K562 (cell line): ENCODE results near the gene HES4. TPM values are rescaled to one million over a fixed set of nuclear protein-coding genes. Genes with fewer than 3 reads are reported as not detected.

Source experiments
- BCL6 ChIP-seq: fragments of 250-450 bp; sonication (Bioruptor Pico); IDR thresholded peaks from 2 replicates; pipeline ENCODE4 v1.4.0; 2020
- ETS1 ChIP-seq: conservative IDR thresholded peaks from 2 replicates; pipeline ENCODE4 v1.6.1; 2011; ENCODE audit warnings: low read depth, mild to moderate bottlenecking, low read length; ENCODE audit not compliant: control insufficient read depth
- FUS ChIP-seq: fragments of 200-400 bp; formaldehyde crosslinking; optimal IDR thresholded peaks from 2 replicates; pipeline ENCODE3; 2017; ENCODE audit warnings: low read depth, low read length
- HLTF ChIP-seq: fragments of 450-650 bp; IDR thresholded peaks from 2 replicates; pipeline ENCODE4 v1.6.1; 2016
- HNRNPLL ChIP-seq: fragments of 200-400 bp; formaldehyde crosslinking; IDR thresholded peaks from 2 replicates; pipeline ENCODE4 v1.6.1; 2017; ENCODE audit warnings: low read length, low read depth, mild to moderate bottlenecking; ENCODE audit not compliant: poor library complexity, severe bottlenecking
- ID3 ChIP-seq, 2 experiments: fragments of 250-450 bp in 1 of 2; fragments of 450-650 bp in 1 of 2; sonication (Bioruptor Pico) in 1 of 2; IDR thresholded peaks; 2 replicates each; pipeline versions ENCODE4 v1.6.1 to v1.8.0; 2016 to 2021; ENCODE audit warnings: mild to moderate bottlenecking in 2 of 2, moderate library complexity in 2 of 2, missing compliant biosample characterization in 1 of 2, missing genetic modification characterization in 1 of 2
- MTA3 ChIP-seq: fragments of 450-650 bp; formaldehyde crosslinking; IDR thresholded peaks from 2 replicates; pipeline ENCODE4 v1.6.1; 2017; ENCODE audit warnings: mild to moderate bottlenecking, borderline replicate concordance
- NFYB ChIP-seq: IDR thresholded peaks from 2 replicates; pipeline ENCODE4 v1.6.1; 2011; ENCODE audit warnings: mild to moderate bottlenecking, moderate library complexity; ENCODE audit not compliant: insufficient read length; ENCODE audit errors: extremely low read depth
- PCBP1 ChIP-seq: fragments of 200-400 bp; formaldehyde crosslinking; IDR thresholded peaks from 2 replicates; pipeline ENCODE4 v1.6.1; 2018; ENCODE audit warnings: mild to moderate bottlenecking, low read depth, low read length; ENCODE audit not compliant: poor library complexity, severe bottlenecking
- RBBP5 ChIP-seq: fragments of 200-600 bp; sonication (generic); IDR thresholded peaks from 2 replicates; pipeline ENCODE4 v1.6.1; 2012; ENCODE audit warnings: borderline replicate concordance, mild to moderate bottlenecking, low read length, control low read depth, inconsistent platforms; ENCODE audit not compliant: insufficient read depth, poor library complexity, severe bottlenecking
- SAFB ChIP-seq: fragments of 200-400 bp; formaldehyde crosslinking; IDR thresholded peaks from 2 replicates; pipeline ENCODE4 v1.6.1; 2017; ENCODE audit warnings: low read depth, low read length, borderline replicate concordance
- SMAD4 ChIP-seq: fragments of 250-450 bp; sonication (Bioruptor Pico); conservative IDR thresholded peaks from 2 replicates; pipeline ENCODE4 v1.8.0; 2021; ENCODE audit warnings: inconsistent platforms, mild to moderate bottlenecking, moderate library complexity
- THRAP3 ChIP-seq: fragments of 450-650 bp; IDR thresholded peaks from 2 replicates; pipeline ENCODE4 v1.6.1; 2016; ENCODE audit warnings: mild to moderate bottlenecking, inconsistent platforms, borderline replicate concordance
- USF1 ChIP-seq: sonication (generic); formaldehyde crosslinking; IDR thresholded peaks from 2 replicates; pipeline ENCODE4 v1.9.0; 2022; ENCODE audit warnings: mild to moderate bottlenecking, missing genetic modification reagents
- XRCC3 ChIP-seq: fragments of 450-650 bp; IDR thresholded peaks from 2 replicates; pipeline ENCODE4 v1.6.1; 2017; ENCODE audit warnings: mild to moderate bottlenecking, moderate library complexity
- ZKSCAN3 ChIP-seq: fragments of 250-450 bp; sonication (Bioruptor Pico); IDR thresholded peaks from 2 replicates; pipeline ENCODE4 v1.4.0; 2020
- ZNF12 ChIP-seq: sonication (generic); formaldehyde crosslinking; IDR thresholded peaks from 2 replicates; pipeline ENCODE4 v1.4.0; 2020; ENCODE audit warnings: mild to moderate bottlenecking, missing genetic modification reagents
- ZNF41 ChIP-seq: fragments of 250-450 bp; sonication (Bioruptor Pico); conservative IDR thresholded peaks from 2 replicates; pipeline ENCODE4 v1.4.0; 2020; ENCODE audit warnings: mild to moderate bottlenecking
- ZNF592 ChIP-seq: fragments of 450-650 bp; IDR thresholded peaks from 2 replicates; pipeline ENCODE4 v1.6.1; 2017; ENCODE audit warnings: antibody characterized with exemption, mild to moderate bottlenecking
- polyA plus RNA-seq, 8 experiments: library from polyadenylated mRNA; depleted of rRNA in 4 of 8; stranded (reverse) in 5 of 8; unstranded in 3 of 8; fragments of >200 nt; fragmentation: Nextera tagmentation in 2 of 8; fragmentation: Illumina TruSeq in 1 of 8; extraction: Ambion mirVana in 2 of 8; extraction: Trizol in 1 of 8; gene quantifications; 2 replicates each; pipeline versions ENCODE4 v1.2.1 to v1.2.3, GENCODE V29; 2011 to 2014; ENCODE audit warnings: inconsistent platforms in 1 of 8, missing spikeins in 1 of 8
- total RNA-seq, 7 experiments: library from RNA; depleted of rRNA in 6 of 7; stranded (reverse); fragments of >200 nt in 6 of 7; fragmentation: Illumina TruSeq in 2 of 7; extraction: Trizol in 2 of 7; gene quantifications; 2 replicates each; pipeline versions ENCODE4 v1.2.1 to v1.2.3, GENCODE V29; 2011 to 2021; ENCODE audit warnings: low replicate concordance in 1 of 7

The HES4 gene
- total and polyA plus RNA-seq, 9 of the 15 experiments (the other 6 are each of a cell fraction or from before 2014, with no cell fraction given), result 0.21 to 43.7 (median 5.3) TPM; not detected in 2

- TF ChIP-seq NFYB (no peak), FUS (no peak), ZKSCAN3 (CRISPR knock-in tag) (no peak), ZNF592 (no peak), RBBP5 (peak; percentile 8), PCBP1 (peak; percentile 33), SAFB (0 out of 2 replicates have a peak, but pooled peaks have one; percentile 39), ETS1 (0 out of 2 replicates have a peak, but pooled peaks have one; percentile 36), HNRNPLL (peak; percentile 10), ZNF12 (no peak), ZNF41 (CRISPR knock-in tag) (no peak), XRCC3 (no peak), USF1 (CRISPR knock-in tag) (no peak), MTA3 (no peak), HLTF (no peak), BCL6 (CRISPR knock-in tag) (no peak), SMAD4 (CRISPR knock-in tag) (peak; percentile 35; the same call in 1 of the 2 replicates), THRAP3 (no peak), ID3 (CRISPR knock-in tag; IDR thresholded peaks at IDR 0.05) (no peak), ID3 (tag; IDR thresholded peaks at IDR 0.05) (no peak)
These were observed 20.6 kb upstream of the HES4 start (continued) for GRCh38 chr1:1020415-1021009.
